Urothelium cell line (cell line): ENCODE measurements around the gene TM7SF2.
"Not testable (repeated sequence)": the region's sequence is repeated elsewhere in the genome, so short reads cannot be mapped to it uniquely, and the experiment has no call there.

Experiments
- DNase-seq: peaks from one replicate; pipeline ENCODE4 v3.0.0; 2011; ENCODE audit warnings: low spot score, mixed read lengths
- FAIRE-seq: peaks from 2 replicates; lab custom pipeline; 2011; peaks lifted over from hg19 to GRCh38; lab: Jason Lieb, UNC

Gene TM7SF2

DNA sequence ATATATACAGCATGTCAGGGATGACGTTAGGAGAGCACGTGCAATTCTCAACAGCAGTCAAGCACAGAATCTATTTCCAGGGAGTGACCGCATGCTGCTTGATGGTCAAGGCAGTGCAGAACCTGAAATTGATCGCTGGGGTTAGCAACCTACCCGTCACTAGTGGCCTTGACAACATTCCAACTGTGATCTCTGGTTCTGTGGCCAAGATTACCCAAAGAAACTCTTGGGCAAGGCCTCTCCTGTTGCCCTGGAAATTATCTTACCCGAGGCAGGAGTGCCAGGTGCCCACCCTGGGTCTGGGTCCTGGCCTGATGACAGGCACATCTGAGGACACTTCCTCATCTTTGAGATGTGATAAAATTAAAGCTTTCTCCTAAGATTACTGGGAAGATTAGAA is 2.2 kb downstream of the TM7SF2 start:
- DNase-seq (no peak), FAIRE-seq (no peak)

DNA sequence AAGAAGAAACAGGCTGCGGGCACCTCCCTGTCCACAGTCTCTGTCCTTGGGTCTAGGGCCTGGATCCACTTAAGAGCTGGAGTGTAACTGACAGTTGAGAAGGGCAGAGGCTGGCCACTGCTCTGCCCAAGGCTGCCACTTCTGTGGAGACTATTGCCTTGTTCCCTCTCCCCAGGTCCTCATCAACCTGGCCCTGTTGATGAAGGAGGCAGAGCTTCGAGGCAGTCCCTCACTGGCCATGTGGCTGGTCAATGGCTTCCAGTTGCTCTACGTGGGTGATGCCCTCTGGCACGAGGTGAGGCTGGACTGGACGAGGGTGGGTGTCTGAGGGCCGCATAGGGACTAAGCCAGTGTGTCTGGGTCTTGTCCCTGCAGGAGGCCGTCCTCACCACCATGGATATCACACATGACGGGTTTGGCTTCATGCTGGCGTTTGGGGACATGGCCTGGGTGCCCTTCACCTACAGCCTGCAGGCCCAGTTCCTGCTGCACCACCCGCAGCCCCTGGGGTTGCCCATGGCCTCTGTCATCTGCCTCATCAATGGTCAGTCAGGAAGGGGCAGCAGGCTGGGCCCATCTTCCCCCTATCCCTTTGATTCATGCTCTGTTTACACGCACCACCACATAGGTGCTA is 3.0 kb downstream of the TM7SF2 start:
- FAIRE-seq = no peak
- no peak for DNase-seq

DNA sequence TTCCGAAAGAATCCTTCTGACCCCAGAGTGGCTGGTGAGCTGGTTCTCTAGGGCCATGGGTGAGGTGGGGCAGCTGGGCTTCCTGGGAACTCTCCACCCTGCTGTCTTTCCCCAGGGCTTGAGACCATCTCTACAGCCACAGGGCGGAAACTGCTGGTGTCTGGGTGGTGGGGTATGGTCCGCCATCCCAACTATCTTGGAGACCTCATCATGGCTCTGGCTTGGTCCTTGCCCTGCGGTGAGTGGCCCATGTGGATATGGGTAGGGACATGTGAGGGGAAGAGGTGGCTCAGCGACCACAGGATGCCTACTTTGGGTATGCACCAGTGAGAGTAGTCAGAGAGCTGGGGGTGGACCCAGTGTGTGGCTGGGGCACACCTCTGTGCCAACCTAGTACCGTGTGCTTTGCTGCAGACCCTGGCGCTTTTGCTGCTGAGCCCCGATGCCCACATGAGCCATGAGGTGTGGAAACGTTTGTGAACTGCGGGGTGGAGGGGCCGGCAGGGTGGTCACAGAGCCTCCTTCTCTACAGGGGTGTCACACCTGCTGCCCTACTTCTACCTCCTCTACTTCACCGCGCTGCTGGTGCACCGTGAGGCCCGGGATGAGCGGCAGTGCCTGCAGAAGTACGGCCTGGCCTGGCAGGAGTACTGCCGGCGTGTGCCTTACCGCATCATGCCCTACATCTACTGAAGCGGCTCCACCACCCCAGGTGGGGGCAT is 3.9 kb downstream of the TM7SF2 start:
- FAIRE-seq (no peak), DNase-seq (no peak)

DNA sequence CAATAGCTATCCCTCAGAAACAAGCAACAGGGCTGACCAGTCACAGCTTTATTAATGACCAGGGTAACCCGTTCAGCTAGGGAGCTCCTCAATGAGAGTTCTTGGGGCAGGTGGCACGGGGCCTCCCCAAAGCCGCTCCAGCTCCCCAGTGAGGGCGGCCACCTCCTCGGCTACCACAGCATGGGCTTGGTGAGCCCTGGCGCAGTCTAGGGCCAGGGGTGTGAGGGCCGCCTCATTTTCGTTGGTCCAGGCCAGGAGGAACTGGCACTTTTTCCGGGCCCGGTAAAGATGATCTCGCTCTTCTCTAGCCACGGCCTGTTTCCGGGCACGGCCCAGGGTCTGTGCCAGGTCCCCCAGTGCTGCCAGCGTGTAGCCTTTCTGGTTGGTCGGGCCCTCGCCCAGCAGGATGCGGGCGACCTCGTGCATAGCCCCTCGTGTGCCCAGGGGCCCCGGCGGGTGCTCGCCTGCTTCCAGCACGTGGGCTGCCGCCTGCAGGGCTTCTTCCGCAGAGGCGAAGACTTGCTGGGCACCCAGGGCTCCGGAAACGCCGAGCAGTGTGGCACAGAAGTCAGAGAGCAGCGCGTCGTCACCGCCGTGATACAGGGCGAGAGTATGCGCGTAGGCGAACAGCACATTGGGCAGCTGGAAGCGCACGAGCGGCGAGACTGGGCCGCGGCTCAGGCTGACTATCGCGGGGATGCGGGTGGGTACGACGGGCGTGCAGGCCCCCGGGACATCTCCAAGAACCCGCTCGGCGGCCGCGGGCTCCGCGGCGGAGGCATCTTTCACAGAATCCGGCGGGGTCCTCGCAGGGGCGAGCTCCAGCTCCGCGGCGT is 4.9 kb downstream of the TM7SF2 start:
- DNase-seq (peak; percentile 26), FAIRE-seq (no peak)

DNA sequence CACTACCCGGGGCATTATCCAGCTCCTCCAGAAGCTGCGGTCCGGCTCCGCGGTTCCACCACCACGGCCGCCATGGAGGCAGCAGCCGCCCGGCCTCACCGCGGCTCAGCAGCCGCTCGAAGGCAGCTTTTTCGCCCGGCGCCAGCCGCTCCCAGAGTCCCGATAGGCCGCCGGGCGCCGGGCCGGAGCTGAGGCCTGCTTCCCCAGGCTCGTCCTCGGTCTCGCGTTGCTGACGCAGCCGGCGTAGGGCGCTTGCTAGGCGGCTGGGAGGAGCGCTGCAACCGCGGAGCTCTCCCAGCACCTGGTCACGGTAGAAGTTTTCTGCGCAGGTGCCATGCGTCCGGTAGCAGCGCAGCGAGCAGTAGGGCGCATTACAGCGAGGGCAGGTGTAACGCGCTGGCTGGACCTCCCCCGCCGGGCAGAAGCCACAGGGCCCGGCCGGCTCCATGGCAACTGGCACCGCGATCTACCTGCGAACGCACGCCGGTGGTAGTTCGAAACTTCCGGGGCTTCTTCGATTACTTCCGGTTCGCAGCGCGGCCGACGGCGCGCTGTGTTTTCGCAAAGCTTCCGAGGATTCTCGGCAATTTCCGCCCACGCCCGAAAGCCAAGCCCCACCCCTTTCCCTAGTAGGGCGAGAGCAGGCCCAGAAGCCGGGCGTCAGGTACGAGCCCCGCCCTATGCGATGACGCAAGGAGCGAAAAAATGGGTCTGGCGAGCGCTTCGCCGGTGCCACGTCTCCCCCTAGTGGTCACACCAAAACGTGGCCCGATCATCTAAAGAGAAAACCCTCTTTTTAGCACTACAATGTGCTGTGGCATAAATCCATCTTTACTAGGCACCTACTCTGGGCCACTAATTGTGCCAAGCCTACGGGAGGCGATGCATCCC is 5.8 kb downstream of the TM7SF2 start, which contains the start of gene ZNHIT2:
ZNHIT2 (minus strand) TSS at position 496 of the 891 bp plus-strand sequence; CDS start at position 448, 48 bp downstream.
- FAIRE-seq (peak; percentile 73), DNase-seq (peak; percentile 97)

DNA sequence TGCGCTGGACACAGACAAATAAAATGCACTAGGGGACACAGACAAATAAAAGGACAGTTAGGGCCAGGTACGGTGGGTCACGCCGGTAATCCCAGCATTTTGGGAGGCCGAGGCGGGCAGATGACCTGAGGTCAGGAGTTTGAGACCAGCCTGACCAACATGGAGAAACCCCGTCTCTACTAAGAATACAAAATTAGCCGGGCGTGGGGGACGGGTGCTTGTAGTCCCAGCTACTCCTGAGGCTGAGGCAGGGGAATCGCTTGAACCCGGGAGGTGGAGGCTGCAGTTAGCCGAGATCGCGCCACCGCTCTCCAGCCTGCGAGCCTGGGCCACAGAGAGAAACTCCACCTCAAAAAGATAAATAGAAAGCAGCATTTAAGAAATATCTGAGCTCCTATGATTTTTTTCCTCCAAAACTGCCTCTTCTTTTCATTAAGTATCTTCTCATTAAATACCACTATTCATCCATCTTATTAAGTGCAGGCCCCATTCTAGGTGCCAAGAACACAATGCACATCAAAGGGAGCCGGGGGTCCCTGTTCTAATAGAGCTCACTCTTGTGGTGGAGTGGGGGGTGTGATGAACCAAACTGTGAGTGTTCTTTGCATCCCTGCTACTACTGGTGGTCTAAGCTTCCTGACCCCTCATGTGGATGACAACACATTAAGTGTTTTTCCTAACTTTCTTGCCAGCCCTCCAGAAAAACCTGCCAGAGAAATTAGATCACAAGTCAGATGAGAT is 6.6 kb downstream of the TM7SF2 start:
- DNase-seq (no peak), FAIRE-seq (no peak)

DNA sequence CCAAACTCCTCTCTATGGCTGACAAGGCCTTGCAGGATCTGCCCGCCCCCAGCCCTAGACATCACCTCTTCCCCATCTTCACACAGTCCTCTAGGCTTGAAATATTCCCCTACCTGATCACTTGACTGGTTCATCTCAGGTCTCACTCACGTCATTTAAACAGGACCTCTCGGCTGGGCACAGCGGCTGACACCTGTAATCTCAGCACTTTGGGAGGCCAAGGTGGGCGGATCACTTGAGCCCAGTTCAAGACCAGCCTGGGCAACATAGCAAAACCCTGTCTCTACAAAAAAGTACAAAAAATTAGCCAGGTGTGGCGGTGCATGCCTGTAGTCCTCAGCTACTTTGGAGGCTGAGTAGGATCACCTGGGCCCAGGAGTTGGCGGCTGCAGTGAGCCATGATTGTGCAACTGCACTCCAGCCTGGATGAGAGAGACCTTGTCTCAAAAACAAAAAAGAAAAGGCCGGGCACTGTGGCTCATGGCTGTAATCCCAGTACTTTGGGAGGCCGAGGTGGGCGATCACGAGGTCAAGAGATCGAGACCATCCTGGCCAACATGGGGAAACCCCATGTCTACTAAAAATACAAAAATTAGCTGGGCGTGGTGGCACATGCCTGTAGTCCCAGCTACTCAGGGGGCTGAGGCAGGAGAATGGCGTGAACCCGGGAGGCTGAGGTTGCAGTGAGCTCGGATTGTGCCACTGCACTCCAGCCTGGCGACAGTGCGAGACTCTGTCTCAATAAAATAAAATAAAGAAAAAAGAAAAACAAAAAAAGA is 7.4 kb downstream of the TM7SF2 start:
- FAIRE-seq, DNase-seq: not testable (repeated sequence)

DNA sequence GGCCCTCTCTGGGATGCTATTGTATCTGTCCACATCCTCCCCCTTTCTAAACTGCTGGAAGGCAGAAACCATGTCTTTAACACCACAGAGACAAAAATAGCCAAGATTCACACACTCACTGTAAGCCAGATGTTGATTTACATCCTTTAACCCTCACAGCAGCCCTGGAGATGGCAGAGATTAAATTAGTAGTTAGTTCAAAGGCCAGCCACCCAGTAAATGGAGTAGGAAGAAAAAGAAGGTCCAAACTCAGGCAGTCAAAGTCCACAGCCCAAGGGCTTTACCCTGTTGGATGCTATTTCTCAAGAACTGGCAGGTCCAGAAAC is 8.0 kb downstream of the TM7SF2 start:
- FAIRE-seq (no peak), DNase-seq (no peak)

DNA sequence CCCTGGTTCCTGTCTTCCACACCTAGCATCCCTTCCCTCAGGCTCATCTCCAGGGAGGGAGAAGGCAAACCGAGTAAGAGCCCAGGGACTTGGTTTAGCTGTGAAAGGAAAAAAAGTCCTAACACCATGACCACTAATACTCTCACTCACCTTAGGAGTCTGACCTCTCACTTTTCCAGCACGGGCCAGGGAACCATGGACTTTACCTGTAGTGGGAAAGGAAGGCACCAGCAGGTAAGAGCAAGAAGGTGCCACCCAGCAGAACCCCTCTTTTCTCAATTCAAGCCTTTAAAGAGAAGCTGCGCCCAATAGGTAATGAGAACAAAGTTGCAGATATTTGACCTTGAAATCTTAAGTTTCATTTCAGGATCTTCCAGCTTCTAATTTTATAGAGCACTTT is 9.2 kb downstream of the TM7SF2 start:
- no peak for FAIRE-seq

DNA sequence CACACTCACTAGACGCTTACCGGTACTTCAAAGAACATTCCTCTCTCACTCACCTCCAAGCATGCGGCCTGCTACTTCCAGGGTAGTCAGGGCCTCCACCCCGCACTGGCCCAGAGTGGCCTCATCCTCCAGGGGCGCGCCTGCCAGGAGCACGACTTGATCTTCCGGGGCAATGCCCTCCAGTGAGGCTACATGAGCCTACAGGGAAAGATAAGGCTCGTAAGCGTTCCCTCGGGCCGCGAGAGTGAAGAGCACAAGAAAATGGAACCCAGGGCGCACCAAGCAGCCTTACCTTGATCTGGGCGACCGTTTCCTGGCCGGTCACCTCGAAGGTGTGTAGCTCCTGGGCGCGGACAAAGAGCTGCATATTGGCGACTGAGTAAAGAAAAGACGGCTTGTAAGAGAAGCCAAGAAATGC is 9.8 kb downstream of the TM7SF2 start:
- FAIRE-seq (no peak), DNase-seq (no peak)

More for the DNA sequence above, 9.2 kb downstream of the TM7SF2 start:
- DNase-seq = no peak

DNA sequence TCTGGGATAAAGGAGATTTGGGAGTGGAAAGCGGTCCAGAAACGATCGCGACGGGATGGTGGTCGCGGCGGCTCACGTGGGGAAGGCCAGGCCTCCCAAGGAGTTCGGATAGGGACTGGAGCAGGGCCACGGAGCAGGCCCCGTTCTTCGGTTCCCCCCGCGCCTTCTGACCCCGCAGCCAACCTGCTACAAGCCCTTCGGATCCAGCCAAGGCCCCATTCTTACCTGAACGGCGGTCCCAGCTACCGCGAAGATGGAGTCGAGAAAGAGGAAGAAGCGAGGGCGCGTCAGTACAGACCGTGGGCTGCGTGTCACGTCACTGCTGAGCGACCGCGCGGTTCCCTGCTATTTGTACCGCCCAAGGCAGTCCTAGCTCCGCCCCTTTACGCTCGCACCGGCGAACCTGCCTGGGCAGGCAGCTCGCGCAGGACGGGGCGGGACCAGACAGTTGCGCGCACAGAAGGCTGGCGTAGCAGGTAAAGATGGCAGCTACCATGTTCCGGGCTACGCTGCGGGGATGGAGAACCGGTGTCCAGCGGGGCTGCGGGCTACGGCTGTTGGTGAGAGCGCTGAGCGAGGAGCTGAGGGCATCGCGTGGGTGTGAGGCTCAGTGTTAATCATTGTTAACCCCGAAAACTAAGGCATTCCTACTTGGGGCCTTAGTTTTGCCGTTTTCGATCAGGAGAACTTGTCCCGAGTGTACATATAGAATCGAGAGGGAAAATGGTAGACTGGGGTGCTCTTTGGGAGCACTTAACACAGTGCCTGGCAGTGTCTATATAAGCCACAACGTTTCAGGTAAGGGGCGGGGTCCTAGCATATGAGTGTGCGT is 10.4 kb downstream of the TM7SF2 start, which contains the start of the genes FAU and MRPL49:
FAU (minus strand) TSS at position 270 of the 832 bp plus-strand sequence. CDS start 321 bp downstream, outside the sequence.
MRPL49 (plus strand) TSS at position 457 of the 832 bp plus-strand sequence; CDS start at position 483, 26 bp downstream.
- peak; percentile 94 for FAIRE-seq
- DNase-seq = peak; percentile 98

DNA sequence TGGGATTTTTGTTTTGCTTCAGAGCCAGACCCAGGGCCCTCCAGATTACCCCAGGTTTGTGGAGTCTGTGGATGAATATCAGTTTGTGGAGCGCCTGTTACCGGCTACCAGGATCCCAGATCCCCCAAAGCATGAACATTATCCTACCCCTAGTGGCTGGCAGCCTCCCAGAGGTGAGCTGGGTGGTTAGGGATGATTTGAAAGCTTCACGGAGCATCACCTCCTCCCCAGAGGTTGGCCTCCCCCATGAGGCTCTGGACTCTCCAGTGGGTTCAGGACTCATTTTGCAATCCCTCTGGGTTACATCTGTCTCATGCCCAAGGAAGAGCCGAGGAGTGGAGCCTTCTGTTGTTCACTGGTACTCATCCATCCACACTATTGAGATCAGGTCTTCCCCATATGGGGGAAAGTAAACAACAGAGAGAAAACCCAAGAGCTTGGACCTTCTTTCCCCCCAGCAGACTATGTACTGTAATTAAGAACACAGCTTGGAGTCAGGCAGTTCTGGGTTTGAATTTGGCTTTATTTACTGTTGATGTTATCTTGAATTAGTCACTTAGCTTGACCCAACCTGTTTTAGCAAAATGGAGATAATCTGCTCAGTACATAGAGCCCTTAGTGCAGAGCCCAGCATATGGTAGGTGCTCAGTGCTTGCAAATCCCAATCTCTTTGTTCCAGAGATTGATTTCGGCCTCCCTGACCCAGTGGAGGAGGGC is 13.0 kb downstream of the TM7SF2 start:
- FAIRE-seq = no peak
- DNase-seq = no peak

DNA sequence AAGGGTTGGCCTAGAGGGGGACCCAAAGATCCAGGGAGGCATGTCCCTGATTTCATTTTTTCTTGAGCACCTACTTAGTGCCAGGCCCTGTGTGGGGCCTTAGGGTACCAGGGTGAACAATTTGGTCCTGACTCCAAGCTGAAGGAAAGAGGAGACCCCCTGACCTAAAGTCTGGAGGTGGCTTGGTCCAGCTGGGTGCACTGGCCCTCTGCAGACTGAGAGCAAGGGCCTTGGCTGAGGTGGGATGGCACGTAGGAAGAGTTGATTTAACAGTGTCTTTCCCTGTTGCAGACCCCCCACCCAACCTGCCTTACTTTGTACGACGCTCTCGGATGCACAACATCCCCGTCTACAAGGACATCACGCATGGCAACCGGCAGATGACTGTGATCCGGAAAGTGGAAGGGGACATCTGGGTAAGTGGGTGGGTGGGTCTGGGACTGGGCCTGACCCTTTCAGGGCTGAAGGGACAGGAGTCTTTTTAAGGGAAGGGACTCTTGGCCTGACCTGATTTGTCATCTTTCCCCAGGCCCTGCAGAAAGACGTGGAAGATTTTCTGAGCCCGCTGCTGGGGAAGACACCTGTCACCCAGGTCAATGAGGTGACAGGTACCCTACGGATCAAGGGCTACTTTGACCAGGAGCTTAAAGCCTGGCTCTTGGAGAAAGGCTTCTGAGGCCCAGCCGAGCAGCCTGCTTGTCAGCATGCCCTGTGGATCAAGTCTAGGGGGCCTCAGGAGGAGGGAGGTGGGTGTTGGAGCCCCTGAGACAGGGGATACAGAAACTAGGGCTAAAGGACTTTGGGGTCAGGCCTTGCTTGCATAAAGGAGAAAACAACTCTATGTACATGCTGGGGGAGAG is 13.8 kb downstream of the TM7SF2 start:
- no peak for DNase-seq
- no peak for FAIRE-seq

DNA sequence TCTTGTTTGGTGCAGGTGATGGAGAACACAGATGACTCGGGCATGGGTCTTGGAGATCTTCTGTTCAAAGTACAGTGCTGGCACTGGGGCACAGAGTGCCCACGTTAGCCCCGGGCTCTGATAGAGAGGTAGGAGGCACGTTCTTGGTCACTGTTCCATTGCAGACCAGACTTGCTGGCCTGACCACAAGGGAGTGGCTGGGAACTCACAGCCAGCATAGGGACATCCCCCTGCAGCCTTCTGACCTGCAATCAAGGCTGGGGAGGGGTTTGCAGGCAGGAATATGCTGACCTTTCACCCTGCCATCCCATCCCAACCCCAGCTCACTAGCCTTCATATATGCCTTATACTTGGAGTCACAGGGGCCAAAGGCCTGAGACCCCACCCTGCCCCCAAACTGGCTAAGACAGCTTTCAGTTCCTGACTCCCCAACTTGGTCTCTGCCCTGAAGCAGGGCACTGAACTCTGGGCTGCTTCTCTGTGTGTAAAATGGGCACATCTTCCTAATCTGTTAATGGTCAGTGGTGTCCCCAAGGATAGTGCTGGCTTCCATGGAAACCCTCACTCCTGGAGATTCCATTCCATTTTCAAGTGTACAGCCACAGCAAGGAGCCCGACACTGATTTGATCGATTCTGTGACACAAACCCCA is 15.1 kb downstream of the TM7SF2 start:
- no peak for FAIRE-seq

DNA sequence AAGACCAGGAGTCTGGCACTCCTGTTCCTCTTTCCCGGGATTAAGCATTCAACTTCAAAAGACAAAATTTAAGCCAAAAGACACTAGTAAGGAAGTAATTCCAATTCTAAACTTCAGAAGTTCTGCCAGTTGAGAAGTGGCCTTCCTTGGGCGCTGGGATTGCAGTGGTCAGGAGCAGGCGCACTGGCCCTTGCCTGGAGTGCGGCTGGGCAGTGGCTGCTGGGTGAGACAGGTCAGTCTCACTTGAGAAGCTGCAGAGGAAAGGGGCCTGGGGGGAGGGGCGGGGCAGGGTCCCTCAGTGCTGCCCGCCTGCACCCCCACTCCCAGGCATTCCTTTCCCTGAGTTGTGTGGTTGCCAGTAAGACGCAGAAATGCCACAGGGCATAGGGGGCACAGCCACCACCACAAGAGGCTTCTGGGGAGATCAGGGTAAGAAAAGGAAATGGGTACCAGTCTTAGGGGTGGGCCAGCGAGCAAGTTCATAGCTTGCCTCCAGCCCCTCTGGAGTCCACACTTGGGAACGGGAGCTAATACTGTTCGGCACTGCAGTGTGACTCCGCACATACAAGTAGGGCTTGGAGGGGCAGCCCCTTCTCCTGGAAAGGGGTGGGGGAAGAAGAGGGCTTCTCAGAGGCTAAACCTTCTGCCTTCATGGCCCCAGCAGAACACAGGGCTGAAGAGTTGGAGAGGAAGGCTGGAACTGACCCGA is 16.0 kb downstream of the TM7SF2 start:
- no peak for FAIRE-seq

More for the DNA sequence above, 15.1 kb downstream of the TM7SF2 start:
- DNase-seq = no peak

More for the DNA sequence above, 16.0 kb downstream of the TM7SF2 start:
- DNase-seq = no peak
